Frontal cortex (tissue), 4 donors: ENCODE results near the gene STK32C. TPM values are rescaled to one million over a fixed set of nuclear protein-coding genes. Genes with fewer than 3 reads are reported as not detected.
"Not testable (repeated sequence)": the region's sequence is repeated elsewhere in the genome, so short reads cannot be mapped to it uniquely, and the experiment has no call there.

Experiments
- DNase-seq, 2 donors: peaks; one replicate each; pipeline ENCODE4 v3.0.0; 2012; ENCODE audit warnings: low spot score in 2 of 2
- FAIRE-seq: peaks from 2 replicates; lab custom pipeline; 2012; peaks lifted over from hg19 to GRCh38; lab: Jason Lieb, UNC
- total RNA-seq: library from RNA; depleted of rRNA; stranded (reverse); fragments of >200 nt; gene quantifications from one replicate; pipeline ENCODE4 v1.2.3, GENCODE V29; 2014
- donor health status: control.
- donor health status: control.
- donor health status: control.

STK32C gene
- 25.3 TPM for total RNA-seq

DNA sequence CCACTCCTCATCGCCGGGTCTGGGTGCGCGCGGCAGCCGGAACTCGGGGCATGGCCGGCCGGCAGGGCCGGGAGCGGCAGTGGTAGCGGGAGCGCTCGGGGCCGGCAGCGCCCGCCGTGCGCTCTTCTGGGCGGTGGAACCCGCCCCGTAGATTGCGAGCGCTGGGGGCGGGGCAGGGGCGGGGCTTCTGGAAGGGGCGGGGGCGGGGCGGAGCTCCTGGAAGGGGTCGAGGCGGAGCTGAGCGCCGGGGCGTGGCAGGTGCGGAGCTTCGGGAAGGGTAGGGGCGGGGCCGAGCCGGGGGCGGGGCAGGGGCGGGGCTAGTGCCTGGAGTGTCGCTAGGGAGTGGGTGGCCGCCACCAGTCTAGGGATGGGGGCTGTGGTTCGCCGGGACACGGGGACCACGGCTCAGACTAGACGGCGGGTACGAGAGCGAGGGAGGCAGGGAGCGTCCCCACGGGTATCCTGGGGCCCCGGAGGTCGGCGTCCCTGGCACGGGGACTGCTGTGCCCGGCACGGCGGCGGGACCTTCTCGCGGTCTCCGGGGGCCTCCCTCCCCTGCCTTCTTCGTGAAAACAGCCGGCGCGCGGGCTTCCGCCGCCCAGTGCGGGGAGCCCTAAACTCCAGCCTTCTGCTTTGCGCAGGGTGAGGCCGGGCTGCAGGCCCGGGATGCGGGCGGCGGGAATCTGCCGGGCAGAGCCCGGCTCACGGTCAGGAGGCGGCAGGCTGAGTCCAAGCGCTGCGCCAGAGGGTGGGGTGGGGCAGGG lies at the start of gene STK32C:
Gene STK32C, minus strand, starts transcription at position 128 of the 764 bp plus-strand sequence. Its CDS starts 117 bp downstream, at position 11.
- FAIRE-seq (no peak), DNase-seq (peak; percentile 100)

DNA sequence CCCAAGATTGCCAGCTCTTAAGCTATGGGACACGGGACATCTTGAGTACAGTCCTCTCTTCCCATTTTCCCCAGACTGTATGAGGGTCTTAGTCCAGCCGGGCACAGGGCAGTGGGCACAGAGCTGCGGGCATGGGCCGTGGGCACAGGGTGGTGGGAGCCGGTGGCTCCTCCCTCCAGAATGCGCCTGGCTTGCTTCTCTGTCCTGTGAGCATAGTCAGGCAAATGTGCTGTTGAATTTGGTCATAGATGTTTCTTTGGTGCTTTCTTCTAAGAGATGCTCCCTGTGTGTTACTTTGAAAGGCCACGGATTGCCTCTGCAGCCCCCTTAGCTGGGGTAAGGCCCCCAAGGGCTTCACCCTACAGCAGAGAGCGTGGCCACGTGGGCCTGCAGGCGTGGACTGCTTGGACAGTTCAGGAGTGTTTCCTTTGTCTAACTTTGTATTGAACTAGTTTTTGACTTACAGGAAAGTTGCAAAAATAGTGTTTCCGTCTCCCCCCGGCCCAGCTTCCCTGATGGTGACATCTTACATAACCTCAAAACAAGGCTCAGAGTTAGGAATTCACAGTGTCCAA lies 49.0 kb upstream of the STK32C start:
- no peak for DNase-seq
- no peak for FAIRE-seq

DNA sequence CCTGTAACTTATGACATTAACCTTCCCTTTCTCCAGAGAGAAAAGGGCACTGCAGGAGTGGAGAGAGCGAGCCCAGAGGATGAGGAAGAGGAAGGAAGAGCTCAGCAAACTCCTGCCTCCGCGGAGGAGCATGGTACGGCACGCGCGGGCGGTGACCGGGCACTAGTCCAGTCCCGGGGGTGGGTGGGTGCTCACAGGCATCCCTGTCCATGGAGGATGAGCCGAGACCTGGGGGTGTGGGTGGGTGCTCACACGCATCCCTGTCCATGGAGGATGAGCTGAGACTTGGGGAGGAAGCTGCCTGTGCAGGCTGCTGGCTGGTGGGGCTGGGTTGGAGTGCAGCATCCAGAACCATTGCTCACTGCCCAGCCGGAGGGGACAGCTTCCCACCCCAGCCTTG lies 48.0 kb upstream of the STK32C start:
- no peak for FAIRE-seq
- no peak for DNase-seq

DNA sequence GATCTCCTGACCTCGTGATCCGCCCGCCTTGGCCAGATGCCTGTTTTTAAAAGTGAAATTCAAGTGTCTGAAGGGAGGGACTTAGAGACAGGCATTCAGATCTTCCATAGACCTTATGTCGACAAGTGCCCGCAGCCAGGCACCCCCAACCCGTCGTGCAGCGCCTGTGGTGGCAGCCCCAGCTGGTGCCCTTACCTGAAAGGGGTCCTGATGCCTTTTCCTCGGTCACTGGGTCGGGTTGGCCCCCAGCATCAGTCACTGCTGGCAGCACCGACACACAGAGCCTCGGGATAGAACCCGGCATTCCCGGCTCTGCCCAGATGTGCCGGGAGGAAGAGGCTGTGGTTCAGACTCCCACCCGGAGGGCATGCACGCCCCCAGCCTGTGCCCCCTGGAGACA lies 47.5 kb upstream of the STK32C start:
- no peak for FAIRE-seq

DNA sequence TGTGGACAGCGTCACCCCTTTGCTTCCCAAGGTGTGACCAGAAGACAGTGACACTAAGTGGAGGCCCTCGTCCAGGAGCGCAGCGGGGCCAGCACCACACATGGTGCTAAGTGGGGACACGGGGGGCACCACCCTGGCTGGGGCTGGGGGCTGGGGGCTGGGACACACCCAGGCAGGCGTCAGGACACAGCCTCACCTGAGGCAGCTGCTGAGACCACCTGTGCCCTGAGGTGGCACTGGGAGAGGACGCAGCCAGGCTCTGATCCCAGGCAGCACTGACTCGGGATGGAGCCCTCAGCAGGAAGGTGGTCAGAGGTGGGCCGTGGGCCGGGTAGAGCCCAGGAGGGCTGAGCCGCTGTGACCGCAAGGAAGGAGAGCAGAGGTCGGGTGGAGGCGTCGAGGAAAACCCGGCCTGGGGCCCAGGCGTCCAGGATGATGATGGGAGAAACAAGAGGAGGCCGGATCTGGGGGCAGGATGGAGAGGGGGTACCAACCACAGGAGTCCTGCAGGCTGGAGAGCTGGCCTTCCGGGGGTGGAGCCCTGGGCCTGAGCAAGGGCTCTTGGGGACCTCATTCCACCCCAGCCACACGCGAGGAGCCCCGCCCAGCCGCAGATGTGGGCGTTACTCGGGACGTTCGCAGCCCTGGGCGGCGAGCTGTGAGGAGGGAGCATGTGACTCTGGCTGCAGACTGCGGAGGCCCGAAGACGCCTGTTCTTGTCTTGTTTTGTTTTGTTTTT lies 46.8 kb upstream of the STK32C start:
- FAIRE-seq (no peak), DNase-seq (no peak)

More for the DNA sequence above, 47.5 kb upstream of the STK32C start:
- no peak for DNase-seq

DNA sequence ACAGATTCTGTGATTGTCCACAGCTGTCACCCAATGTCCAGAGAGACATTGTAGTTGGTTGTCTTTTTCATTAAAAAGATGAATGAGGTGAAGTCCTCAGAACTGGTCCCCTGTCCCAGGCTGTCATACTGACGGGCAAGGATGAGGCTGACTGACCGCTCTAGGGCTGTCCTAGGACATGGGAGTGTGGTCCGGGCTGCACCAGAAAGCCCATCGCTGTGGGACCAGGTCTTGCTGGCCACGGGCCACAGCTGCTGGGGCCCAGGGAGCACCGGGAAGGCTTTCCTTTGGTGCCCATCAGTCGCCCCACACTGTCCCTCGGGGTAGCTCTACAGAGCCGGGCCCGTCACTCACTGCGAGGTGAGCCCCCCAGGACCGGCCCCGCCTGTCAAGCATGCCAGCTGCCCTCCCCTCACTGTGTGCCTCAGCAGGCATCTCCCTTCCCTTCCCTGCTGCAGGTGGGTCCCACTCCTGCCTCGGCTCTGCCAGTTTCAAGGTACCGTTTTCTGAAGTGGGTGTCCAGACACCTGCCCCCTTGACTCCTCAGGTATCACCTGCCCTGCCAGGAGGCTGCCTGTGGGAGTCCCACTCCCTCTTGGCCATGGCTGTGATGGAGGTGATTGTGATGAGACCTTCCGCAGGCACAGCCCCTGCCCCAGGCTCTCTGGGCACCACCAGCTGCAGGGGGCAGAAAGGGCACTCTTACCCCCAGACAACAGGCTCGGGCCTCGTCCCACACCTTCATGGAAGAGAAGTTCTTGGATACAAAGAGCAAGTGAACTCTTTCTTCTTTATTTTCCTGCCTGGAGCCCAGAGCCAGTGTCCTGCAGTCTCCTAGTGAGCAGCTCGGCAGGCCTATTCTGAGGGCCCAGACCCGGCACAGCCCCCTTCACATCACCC lies 46.0 kb upstream of the STK32C start:
- DNase-seq (no peak), FAIRE-seq (no peak)

DNA sequence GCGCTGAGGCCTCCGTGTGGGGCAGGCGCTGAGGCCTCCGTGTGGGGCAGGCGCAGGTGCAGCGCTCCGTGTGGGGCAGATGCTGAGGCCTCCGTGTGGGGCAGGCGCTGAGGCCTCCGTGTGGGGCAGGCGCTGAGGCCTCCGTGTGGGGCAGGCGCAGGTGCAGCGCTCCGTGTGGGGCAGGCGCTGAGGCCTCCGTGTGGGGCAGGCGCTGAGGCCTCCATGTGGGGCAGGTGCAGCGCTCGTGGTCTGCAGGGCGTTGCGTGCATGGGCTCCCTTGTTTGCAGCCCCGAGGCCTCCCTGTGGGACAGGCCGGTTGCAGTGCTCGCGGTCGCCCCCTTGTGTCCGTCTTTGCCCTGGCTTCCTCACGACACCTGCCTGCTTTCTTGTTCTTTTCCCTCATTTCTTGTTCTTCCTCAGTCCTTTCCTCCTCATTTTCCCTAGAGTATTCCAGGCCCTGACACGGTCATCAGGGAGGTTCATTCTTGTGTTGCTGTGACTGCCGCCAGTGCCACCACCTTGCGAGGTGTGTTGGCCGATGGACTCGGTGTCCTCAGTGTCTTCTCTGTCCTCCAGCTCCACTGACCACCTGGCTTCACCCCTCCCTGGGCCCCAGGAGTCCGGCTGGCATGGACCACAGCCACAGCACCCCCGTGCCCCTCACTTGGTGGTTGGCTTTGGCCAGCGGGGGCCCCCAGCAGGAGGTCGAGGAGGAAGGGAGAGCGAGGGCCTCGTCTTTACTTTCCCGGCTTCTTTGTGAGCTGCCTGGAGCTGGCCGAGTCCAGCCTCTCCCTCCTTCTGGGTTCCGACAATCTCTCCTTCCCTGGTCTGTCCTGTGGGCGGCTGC lies 44.9 kb upstream of the STK32C start:
- peak; percentile 82 to 85 for DNase-seq
- not testable (repeated sequence) for FAIRE-seq

DNA sequence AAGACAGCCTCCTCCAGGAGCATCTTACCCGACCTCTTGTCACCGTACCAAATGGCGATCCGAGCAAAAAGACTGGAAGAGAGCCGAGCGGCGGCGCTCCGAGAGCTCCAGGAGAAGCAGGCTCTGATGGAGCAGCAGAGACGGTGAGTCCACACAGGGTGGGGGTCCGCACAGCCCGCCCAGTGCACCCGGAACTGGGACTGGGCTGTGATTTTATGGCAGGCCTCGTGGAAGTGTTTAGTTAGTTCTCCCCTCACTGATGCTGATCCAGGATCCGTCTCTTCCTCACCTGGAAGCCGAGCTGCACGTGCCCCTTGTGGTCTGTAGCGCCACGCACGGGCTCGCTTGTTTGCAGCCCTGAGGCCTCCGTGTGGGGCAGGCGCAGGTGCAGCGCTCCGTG lies 43.9 kb upstream of the STK32C start:
- no peak for DNase-seq
- FAIRE-seq: no peak

DNA sequence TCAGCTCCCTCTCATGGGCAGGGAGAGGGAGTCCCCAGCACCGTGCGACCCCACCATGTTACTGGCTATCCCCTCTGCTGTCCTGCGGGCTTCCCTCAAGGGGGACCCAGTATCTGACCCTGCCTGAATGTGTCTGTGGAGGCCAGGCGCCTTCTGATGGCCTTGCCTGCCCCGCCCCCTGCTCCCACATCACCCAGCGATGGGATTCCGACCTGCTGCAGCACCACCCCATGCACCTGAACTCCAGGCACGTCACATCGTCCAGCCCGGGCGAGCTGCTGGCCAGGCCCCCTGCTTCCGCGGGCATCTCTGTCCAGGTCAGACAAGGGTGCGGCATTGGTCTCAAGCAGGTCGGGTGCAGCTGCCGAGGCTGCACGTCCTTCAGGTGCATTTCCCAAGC lies 43.2 kb upstream of the STK32C start:
- DNase-seq (no peak), FAIRE-seq (no peak)

DNA sequence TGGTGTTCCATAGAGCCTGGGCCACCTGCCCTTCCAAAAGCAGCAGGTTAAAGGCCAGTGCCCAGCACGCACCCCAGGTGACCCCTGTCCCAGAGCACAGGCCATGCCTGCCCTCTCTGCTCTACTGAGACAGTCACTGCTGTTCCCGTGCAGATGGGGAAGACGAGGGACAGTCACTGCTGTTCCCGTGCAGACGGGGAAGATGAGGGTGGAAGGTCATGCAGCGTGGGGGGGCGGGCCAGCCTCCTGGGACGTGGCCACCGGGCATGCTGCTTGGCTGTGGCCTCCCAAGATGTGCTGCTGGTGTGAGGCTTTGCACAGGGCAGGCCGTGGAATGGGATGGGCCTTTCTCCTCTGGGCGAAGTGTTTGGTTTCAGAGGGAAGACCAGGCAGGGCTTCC lies 42.6 kb upstream of the STK32C start:
- no peak for FAIRE-seq
- no peak for DNase-seq

DNA sequence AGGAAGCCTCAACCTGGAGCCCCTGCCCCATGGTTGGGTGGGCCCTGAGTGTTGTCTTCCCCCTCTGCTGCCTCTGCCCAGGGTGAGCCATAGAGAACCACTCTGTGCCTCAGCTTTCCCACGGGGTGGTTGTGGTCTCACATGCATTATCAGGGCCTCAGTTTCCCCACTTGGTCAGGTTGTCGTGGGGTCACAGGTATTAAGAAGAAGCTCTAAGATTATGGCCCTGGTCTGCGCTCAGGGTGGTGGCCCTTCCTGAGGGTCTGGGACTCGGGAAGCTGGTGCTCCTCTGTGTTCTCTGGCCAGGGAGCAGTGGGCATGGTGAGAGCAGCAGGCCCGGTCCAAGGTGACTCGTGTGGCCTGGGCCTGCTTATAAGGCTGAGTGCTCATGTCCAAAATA lies 42.0 kb upstream of the STK32C start:
- DNase-seq: no peak
- FAIRE-seq: no peak

DNA sequence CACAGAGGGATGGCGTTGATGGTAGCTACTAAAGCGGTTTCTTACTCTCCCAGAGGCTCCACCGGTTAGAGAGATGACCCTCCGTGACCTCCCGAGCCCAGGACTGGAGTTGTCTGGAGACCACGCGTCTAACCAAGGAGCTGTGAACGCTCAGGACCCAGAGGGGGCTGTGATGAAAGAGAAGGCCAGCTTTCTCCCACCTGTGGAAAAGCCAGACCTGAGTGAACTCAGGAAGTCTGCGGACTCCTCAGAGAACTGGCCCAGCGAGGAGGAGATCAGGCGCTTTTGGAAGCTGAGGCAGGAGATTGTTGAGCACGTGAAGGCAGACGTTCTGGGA lies 40.1 kb upstream of the STK32C start:
- DNase-seq (no peak), FAIRE-seq (no peak)

DNA sequence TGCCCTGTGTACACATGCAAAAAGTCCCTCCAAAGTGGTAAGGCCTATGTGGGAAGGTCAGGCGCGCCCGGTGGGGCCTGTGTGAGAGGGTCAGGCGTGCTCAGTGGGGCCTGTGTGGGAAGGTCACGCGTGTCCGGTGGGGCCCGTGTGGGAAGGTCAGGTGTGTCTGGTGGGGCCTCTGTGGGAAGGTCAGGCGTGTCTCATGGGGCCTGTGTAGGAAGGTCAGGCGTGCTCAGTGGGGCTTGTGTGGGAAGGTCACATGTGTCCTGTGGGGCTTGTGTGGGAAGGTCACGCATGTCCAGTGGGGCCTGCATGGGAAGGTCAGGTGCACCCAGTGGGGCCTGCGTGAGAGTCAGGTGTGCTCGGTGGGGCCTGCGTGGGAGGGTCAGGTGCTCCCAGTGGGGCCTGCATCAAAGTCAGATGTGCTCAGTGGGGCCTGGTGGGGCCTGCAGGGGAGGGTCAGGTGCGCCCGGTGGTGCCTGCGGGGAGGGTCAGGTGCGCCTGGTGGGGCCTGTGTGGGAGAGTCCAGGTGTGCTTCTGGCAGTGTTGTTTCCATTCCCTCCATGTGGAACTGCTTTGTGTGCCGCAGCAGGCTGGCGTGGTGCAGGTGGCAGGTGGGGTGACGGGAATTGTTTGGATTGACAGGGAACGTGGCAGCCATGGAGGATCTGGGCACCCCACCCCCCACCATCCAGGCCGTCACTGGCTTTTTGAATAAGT lies 39.6 kb upstream of the STK32C start:
- FAIRE-seq (no peak), DNase-seq (no peak)

DNA sequence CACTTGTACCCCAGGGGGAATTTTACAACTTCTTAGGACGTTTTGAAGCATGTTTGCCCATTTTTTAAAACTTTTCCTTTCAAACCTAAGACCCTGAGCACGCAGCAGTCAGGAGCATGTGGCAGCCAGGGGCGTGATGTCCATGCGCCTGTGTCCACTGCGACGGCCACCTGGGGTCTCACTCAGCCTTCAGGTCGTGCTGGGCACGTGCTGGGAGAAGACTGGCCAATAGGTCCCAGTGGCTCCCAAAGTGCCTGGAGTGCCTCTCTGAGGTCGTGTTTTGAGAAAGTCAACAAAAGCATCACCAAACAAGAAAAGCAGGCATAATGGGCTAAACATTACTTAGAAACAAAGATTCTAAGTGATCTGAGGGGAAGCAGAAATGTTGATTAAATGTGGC lies 39.1 kb upstream of the STK32C start:
- no peak for FAIRE-seq
- DNase-seq: no peak

DNA sequence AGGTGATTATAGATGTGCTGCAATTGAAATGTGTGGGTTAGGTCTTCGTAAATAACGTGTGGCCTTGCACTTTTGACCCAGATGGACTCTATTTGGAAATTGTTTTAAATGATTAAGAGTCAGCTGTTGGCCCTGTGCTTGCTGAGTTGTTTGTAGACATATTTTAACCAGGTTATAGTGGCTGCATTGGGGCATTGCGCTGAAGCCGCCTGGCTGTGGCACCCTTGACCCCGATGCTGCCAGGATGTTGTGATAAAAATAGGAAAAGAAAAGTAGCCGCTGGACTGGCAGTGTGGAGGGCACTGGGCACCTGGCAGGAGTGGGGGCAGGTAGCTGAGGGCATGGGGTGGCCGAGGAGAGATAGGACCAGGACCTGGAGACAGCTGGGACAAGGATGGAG lies 37.6 kb upstream of the STK32C start:
- DNase-seq (no peak), FAIRE-seq (no peak)

DNA sequence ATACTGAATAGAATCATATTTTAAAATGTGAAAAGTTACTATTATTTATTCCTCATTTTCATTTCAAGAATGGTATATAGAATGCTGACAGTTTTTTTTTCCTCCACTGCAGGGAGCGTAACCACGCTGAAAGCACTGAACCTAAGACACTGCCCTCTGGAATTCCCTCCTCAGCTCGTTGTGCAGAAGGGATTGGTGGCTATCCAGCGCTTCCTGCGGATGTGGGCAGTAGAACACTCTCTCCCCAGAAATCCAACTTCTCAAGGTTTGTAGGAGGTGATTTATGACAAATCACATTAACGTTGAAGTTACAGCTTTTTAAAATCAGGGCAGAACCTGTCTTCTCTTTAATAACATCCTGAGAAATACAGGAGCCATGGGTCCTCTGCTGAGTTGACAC lies 36.6 kb upstream of the STK32C start:
- DNase-seq: no peak
- FAIRE-seq: no peak

DNA sequence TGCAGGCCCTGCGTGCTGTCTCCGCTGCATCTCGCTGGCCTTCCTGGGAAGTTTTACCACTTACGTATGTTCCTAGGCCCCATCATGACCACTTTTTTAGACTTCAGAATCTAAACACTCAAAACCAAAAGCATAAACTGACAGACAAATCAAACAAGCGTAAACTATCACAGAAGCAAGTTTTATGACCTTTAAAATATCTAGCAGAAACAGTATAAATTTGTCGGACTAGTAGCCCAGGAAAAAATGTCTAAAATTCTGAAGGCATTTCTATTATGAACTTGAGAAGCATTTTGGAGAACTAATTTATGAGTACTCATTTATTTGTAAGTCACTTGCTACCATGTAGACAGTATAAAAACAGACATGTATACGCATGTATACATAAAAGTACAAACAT lies 34.8 kb upstream of the STK32C start:
- DNase-seq (no peak), FAIRE-seq (no peak)

DNA sequence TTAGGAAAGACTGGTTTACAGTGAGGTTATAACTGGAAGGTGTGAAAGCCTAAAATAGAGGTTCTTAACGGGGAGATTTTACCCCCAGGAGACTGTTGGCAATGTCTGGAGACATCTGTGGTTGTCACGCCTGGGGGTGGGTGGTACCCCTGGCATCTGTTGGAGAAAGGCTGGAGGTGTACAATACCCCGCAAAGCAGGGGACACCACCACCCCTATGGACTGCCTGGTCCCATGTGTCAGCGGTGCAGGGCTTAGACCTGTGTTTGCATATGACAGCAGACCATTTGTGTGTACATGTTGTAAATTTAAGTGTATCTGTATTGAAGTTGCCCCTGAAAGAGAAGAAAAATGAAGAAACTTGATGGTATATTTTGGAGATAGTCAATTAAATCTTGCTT lies 34.0 kb upstream of the STK32C start:
- no peak for DNase-seq
- no peak for FAIRE-seq

DNA sequence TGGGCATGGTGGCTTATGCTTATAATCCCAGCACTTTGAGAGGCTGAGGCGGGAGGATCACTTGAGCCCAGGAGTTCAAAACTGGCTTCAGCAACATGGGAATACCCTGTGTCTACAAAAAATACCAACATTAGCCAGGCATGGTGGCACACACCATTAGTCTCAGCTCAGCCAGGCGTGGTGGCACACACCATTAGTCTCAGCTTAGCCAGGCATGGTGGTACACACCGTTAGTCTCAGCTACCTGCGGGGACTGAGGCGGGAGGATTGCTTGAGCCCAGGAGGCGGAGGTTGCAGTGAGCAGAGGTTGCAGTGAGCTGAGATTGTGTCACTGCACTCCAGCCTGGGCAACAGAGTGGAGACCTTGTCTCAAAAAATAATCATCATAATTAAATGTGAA lies 33.3 kb upstream of the STK32C start:
- DNase-seq: no peak

More for the DNA sequence above, 33.3 kb upstream of the STK32C start:
- no peak for FAIRE-seq
